Natural killer cell treated with Interleukin-12 subunit alpha and Interleukin-12 subunit beta and Interleukin-15 and Interleukin-18, amount 100 ng/mL, for 72 hours (primary cell): ENCODE results near the gene TGFBI. TPM values are rescaled to one million over a fixed set of nuclear protein-coding genes. Genes with fewer than 3 reads are reported as not detected.
A peak's percentile ranks its signal among the peaks of the same experiment; 100 is the strongest.

Experiments
- ATAC-seq, 2 donors: fragments of 150-1000 bp; cut with Tn5 transposase in 1 of 2; sonication (Bioruptor Pico), chemical (Tn5 transposase) in 1 of 2; 2 replicates each; pipeline ENCODE4 v1.10.0; 2021
- DNase-seq: peaks from one replicate; pipeline ENCODE4 v3.0.0; 2022; ENCODE audit warnings: low spot score
- H3K27ac Mint-ChIP-seq, 2 donors: 1 replicate in 1 of 2; 2 replicates in 1 of 2; pipeline ENCODE4 v1.8.0; 2022; ENCODE audit warnings: mixed read lengths in 2 of 2, mild to moderate bottlenecking in 1 of 2, moderate library complexity in 1 of 2
- H3K27me3 Mint-ChIP-seq, 2 donors: 1 replicate in 1 of 2; 2 replicates in 1 of 2; pipeline ENCODE4 v1.8.0; 2022; ENCODE audit warnings: mixed read lengths in 2 of 2
- H3K36me3 Mint-ChIP-seq: one replicate; pipeline ENCODE4 v1.8.0; 2022; ENCODE audit warnings: mixed read lengths
- H3K4me1 Mint-ChIP-seq, 2 donors: 1 replicate in 1 of 2; 2 replicates in 1 of 2; pipeline ENCODE4 v1.8.0; 2022; ENCODE audit warnings: low read depth in 2 of 2, mixed read lengths in 2 of 2, mild to moderate bottlenecking in 1 of 2
- H3K4me3 Mint-ChIP-seq: one replicate; pipeline ENCODE4 v1.8.0; 2022; ENCODE audit warnings: mixed read lengths
- H3K9me3 Mint-ChIP-seq: 2 replicates; pipeline ENCODE4 v1.8.0; 2022; ENCODE audit warnings: mixed read lengths
- total RNA-seq, 2 donors: library from RNA; stranded (reverse); gene quantifications; one replicate each; pipeline ENCODE4 v1.2.3, GENCODE V29; 2022

Gene TGFBI
- total RNA-seq, 2 donors from 2014 or later, result not detected

- H3K9me3 Mint-ChIP-seq, result no peaks in the 10 kb centered on the region
- no peak overlapping the region for H3K27ac Mint-ChIP-seq
- ATAC-seq (no peak), DNase-seq (no peak)
- peaks cover 0 to 3% of the 10 kb centered on the region in 2 donors for H3K4me1 Mint-ChIP-seq
- no peak overlapping the region for H3K4me3 Mint-ChIP-seq
- H3K27me3 Mint-ChIP-seq, result peaks cover 36 to 39% of the 10 kb centered on the region in 2 donors
- no peaks in the 10 kb centered on the region for H3K36me3 Mint-ChIP-seq
Measured at GRCh38 chr5:136025900-136026299, 2.9 kb upstream of the TGFBI start.

- DNase-seq (no peak), ATAC-seq (no peak)
- Mint-ChIP-seq H3K27me3 (peaks cover 36 to 39% of the 10 kb centered on the region in 2 donors), H3K4me1 (peaks cover 0 to 10% of the 10 kb centered on the region in 2 donors), H3K36me3 (no peaks in the 10 kb centered on the region), H3K9me3 (no peaks in the 10 kb centered on the region), H3K27ac (no peak overlapping the region), H3K4me3 (no peak overlapping the region)
Measured at GRCh38 chr5:136026636-136027035, 2.2 kb upstream of the TGFBI start.

DNA sequence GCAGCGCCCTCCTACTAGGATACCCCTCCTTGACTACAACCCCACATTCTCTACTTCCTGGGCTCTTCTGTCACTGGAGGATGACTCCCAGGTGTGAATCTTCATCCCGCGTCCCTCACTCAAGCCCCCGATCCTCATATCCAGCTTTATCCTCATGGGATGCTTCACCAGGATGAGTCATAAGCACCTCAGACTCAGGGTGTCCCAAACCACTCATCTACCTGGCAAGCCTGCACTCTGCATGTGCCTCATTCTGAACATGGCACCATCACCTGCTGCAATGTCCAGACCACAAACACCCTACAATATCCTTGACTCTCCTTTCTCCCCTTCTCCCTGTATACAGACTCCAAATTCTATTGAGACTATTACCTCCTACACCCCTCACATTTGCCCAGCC lies 1.5 kb upstream of the TGFBI start:
- Mint-ChIP-seq H3K27ac (no peak overlapping the region), H3K4me1 (peaks cover 0 to 10% of the 10 kb centered on the region in 2 donors), H3K4me3 (no peak overlapping the region), H3K9me3 (no peaks in the 10 kb centered on the region), H3K36me3 (no peaks in the 10 kb centered on the region), H3K27me3 (peaks cover 34 to 36% of the 10 kb centered on the region in 2 donors)
- ATAC-seq (no peak), DNase-seq (no peak)

- H3K27ac Mint-ChIP-seq, result no peak overlapping the region
- H3K4me3 Mint-ChIP-seq, result no peak overlapping the region
- peaks cover 0 to 10% of the 10 kb centered on the region in 2 donors for H3K4me1 Mint-ChIP-seq
- H3K36me3 Mint-ChIP-seq, result no peaks in the 10 kb centered on the region
- ATAC-seq (no peak), DNase-seq (no peak)
- peaks cover 30 to 31% of the 10 kb centered on the region in 2 donors for H3K27me3 Mint-ChIP-seq
- H3K9me3 Mint-ChIP-seq, result no peaks in the 10 kb centered on the region
Measured at GRCh38 chr5:136028090-136028489, 698 bp upstream of the TGFBI start.

GRCh38 chr5:136030252-136030651 lies 1.5 kb downstream of the TGFBI start:
- no peaks in the 10 kb centered on the region for H3K36me3 Mint-ChIP-seq
- no peak for ATAC-seq
- no peak overlapping the region for H3K27ac Mint-ChIP-seq
- peaks cover 22 to 23% of the 10 kb centered on the region in 2 donors for H3K27me3 Mint-ChIP-seq
- H3K4me1 Mint-ChIP-seq, result peaks cover 10 to 21% of the 10 kb centered on the region in 2 donors
- no peak overlapping the region for H3K4me3 Mint-ChIP-seq
- DNase-seq, result no peak
- H3K9me3 Mint-ChIP-seq, result no peaks in the 10 kb centered on the region

GRCh38 chr5:136030956-136031611 lies 2.3 kb downstream of the TGFBI start:
- no peaks in the 10 kb centered on the region for H3K9me3 Mint-ChIP-seq

GRCh38 chr5:136031711-136032110 lies 2.9 kb downstream of the TGFBI start:
- Mint-ChIP-seq H3K27me3 (peaks cover 16 to 19% of the 10 kb centered on the region in 2 donors), H3K27ac (no peak overlapping the region), H3K9me3 (no peaks in the 10 kb centered on the region), H3K4me1 (peaks cover 19 to 32% of the 10 kb centered on the region in 2 donors), H3K36me3 (no peaks in the 10 kb centered on the region), H3K4me3 (no peak overlapping the region)
- ATAC-seq (no peak), DNase-seq (no peak)

More at GRCh38 chr5:136030956-136031611, 2.3 kb downstream of the TGFBI start:
- Mint-ChIP-seq H3K4me3 (peak overlapping the region; percentile 29), H3K4me1 (peaks cover 14 to 25% of the 10 kb centered on the region in 2 donors), H3K27ac (no peak overlapping the region), H3K27me3 (peaks cover 22 to 23% of the 10 kb centered on the region in 2 donors), H3K36me3 (no peaks in the 10 kb centered on the region)
- DNase-seq (no peak), ATAC-seq (peak in 1 of 2 donors; percentile 57)

- ATAC-seq, result no peak
- peaks cover 2% of the 10 kb centered on the region for H3K36me3 Mint-ChIP-seq
- H3K4me1 Mint-ChIP-seq, result peaks cover 28 to 40% of the 10 kb centered on the region in 2 donors
- H3K27me3 Mint-ChIP-seq, result peaks cover 7 to 12% of the 10 kb centered on the region in 2 donors
- H3K27ac Mint-ChIP-seq, result no peak overlapping the region
- no peak overlapping the region for H3K4me3 Mint-ChIP-seq
- no peaks in the 10 kb centered on the region for H3K9me3 Mint-ChIP-seq
- no peak for DNase-seq
Measured at GRCh38 chr5:136032564-136032963, 3.8 kb downstream of the TGFBI start.

- H3K27ac Mint-ChIP-seq, result no peak overlapping the region
- H3K4me3 Mint-ChIP-seq, result no peak overlapping the region
- peaks cover 8% of the 10 kb centered on the region for H3K36me3 Mint-ChIP-seq
- DNase-seq (no peak), ATAC-seq (no peak)
- H3K9me3 Mint-ChIP-seq, result no peaks in the 10 kb centered on the region
- peaks cover 33 to 46% of the 10 kb centered on the region in 2 donors for H3K4me1 Mint-ChIP-seq
- H3K27me3 Mint-ChIP-seq, result peaks cover under 1 to 7% of the 10 kb centered on the region in 2 donors
Measured at GRCh38 chr5:136033234-136033633, 4.4 kb downstream of the TGFBI start.

- H3K4me3 Mint-ChIP-seq, result no peak overlapping the region
- DNase-seq, result no peak
Measured at GRCh38 chr5:136033848-136034247, 5.1 kb downstream of the TGFBI start.

DNA sequence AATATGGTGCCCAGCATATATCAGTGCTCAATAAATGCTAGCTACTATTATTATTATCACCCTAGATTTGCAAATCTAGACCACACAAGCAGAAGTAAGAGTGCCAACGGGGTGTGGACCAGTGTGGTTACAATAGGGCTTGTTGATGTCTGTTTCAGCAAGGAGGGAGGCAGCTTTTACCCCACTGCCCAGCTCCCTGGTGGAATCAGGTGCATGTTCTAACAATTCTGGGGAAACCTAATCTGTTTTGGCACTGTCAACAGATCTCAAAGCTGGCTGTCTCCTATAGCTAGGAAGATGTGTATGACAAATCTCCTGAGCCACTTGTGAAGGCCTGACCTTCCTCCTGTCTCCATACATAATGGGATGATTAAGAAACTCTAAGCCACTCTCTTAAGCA lies 5.7 kb downstream of the TGFBI start:
- H3K4me3 Mint-ChIP-seq, result no peak overlapping the region
- H3K9me3 Mint-ChIP-seq, result no peaks in the 10 kb centered on the region
- no peak overlapping the region for H3K27ac Mint-ChIP-seq
- peaks cover 8% of the 10 kb centered on the region for H3K36me3 Mint-ChIP-seq
- ATAC-seq, result no peak
- peaks cover 0 to 7% of the 10 kb centered on the region in 2 donors for H3K27me3 Mint-ChIP-seq
- H3K4me1 Mint-ChIP-seq, result peaks cover 33 to 46% of the 10 kb centered on the region in 2 donors
- DNase-seq, result no peak

More at GRCh38 chr5:136033848-136034247, 5.1 kb downstream of the TGFBI start:
- peaks cover 33 to 46% of the 10 kb centered on the region in 2 donors for H3K4me1 Mint-ChIP-seq
- ATAC-seq, result no peak
- H3K27me3 Mint-ChIP-seq, result peaks cover 0 to 7% of the 10 kb centered on the region in 2 donors
- no peaks in the 10 kb centered on the region for H3K9me3 Mint-ChIP-seq
- no peak overlapping the region for H3K27ac Mint-ChIP-seq
- H3K36me3 Mint-ChIP-seq, result peaks cover 8% of the 10 kb centered on the region

- Mint-ChIP-seq H3K36me3 (peaks cover 8% of the 10 kb centered on the region), H3K9me3 (no peaks in the 10 kb centered on the region), H3K27me3 (peaks cover 0 to 7% of the 10 kb centered on the region in 2 donors), H3K4me1 (peaks cover 33 to 46% of the 10 kb centered on the region in 2 donors), H3K27ac (no peak overlapping the region), H3K4me3 (no peak overlapping the region)
- ATAC-seq (no peak), DNase-seq (no peak)
Measured at GRCh38 chr5:136034984-136035383, 6.2 kb downstream of the TGFBI start.

- H3K9me3 Mint-ChIP-seq, result no peaks in the 10 kb centered on the region
- no peak for ATAC-seq
- peaks cover 33 to 43% of the 10 kb centered on the region in 2 donors for H3K4me1 Mint-ChIP-seq
- H3K36me3 Mint-ChIP-seq, result peaks cover 8% of the 10 kb centered on the region
- H3K27me3 Mint-ChIP-seq, result peaks cover 0 to 4% of the 10 kb centered on the region in 2 donors
- peak overlapping the region; percentile 86 to 94 for H3K27ac Mint-ChIP-seq
- DNase-seq, result no peak
- peak overlapping the region; percentile 81 for H3K4me3 Mint-ChIP-seq
Measured at GRCh38 chr5:136035837-136036236, 7.0 kb downstream of the TGFBI start.

- H3K4me1 Mint-ChIP-seq, result peaks cover 33 to 38% of the 10 kb centered on the region in 2 donors
- peaks cover 2 to 4% of the 10 kb centered on the region in 2 donors for H3K27me3 Mint-ChIP-seq
- H3K36me3 Mint-ChIP-seq, result peaks cover 8% of the 10 kb centered on the region
- no peaks in the 10 kb centered on the region for H3K9me3 Mint-ChIP-seq
- peak overlapping the region; percentile 81 for H3K4me3 Mint-ChIP-seq
- DNase-seq (no peak), ATAC-seq (no peak)
- H3K27ac Mint-ChIP-seq, result peak overlapping the region; percentile 86 to 94
Measured at GRCh38 chr5:136036293-136036911, 7.6 kb downstream of the TGFBI start.
